Smooth muscle cell of the coronary artery (primary cell): ENCODE results near the gene FANCE. TPM values are rescaled to one million over a fixed set of nuclear protein-coding genes. Genes with fewer than 3 reads are reported as not detected.

Experiments
- total RNA-seq: library from RNA; depleted of rRNA; stranded (reverse); fragments of >200 nt; gene quantifications from 2 replicates; pipeline ENCODE4 v1.2.3, GENCODE V29; 2014; ENCODE audit warnings: low replicate concordance

Gene FANCE
- total RNA-seq: 2.8 and 3.9 TPM in 2 replicates

GRCh38 chr6:35452183-35453090, at the start of gene FANCE:
FANCE (plus strand) TSS chr6:35452338; CDS start chr6:35452546, 208 bp downstream.

GRCh38 chr6:35468181-35468979, 16.2 kb downstream of the FANCE start, which contains the start of gene RPL10A:
RPL10A (plus strand) TSS chr6:35468401; CDS start chr6:35468435, 34 bp downstream.

GRCh38 chr6:35496841-35497570, 44.9 kb downstream of the FANCE start, which contains the start of gene TEAD3:
TEAD3 (minus strand) TSS chr6:35497079.

GRCh38 chr6:35512740-35513139, 60.6 kb downstream of the FANCE start, which contains the start of gene TULP1:
TULP1 (minus strand) TSS chr6:35512896; CDS start chr6:35512858, 38 bp downstream.

Other genes with a start within 250 kb of the FANCE start
- gene SCUBE3, start 238.4 kb upstream of the FANCE start, total RNA-seq: 1.4 and 2.3 TPM in 2 replicates
- gene ZNF76, start 192.6 kb upstream of the FANCE start, total RNA-seq: 11.7 and 17.4 TPM in 2 replicates
- gene DEF6, start 154.5 kb upstream of the FANCE start, total RNA-seq: 0.53 and 0.70 TPM in 2 replicates
- 5.4 and 10.0 TPM in 2 replicates for gene PPARD, start 109.8 kb upstream of the FANCE start, total RNA-seq
- 1,582 and 2,681 TPM in 2 replicates for gene RPL10A, start 16.1 kb downstream of the FANCE start, total RNA-seq
- gene TEAD3, start 44.7 kb downstream of the FANCE start, total RNA-seq: 2.5 and 7.4 TPM in 2 replicates
- not detected in 2 replicates for gene TULP1, start 60.6 kb downstream of the FANCE start, total RNA-seq
- 4.5 and 4.7 TPM in 2 replicates for gene FKBP5, start 236.6 kb downstream of the FANCE start, total RNA-seq